ENCODE measurements around the gene SALL2.

The SALL2 gene

DNA sequence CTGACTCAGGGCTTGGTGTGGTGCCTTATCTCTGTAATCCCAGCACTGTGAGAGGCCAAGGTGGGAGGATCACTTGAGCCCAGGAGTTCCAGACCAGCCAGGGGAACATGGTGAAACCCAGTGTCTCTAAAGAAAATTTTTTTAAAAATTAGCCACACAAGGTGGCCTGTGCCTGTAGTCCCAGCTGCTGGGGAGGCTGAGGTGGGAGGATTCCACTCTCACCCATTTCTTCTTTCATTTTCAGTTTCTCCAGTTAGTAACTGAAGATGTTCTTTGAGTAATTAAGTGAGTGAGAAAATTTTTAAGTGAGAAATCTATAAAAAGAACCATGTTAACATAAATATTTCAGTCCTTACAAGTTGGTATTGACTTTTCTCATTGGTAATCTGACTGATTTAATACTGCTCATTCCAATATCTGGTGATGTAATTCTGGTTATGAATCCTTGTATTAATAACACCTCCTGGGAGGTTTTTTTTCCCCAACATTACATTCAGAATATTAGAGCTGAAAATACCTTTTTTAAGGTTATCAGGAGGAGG lies 21.1 kb downstream of the SALL2 start (continued):
- TF ChIP-seq, protein P1, sequence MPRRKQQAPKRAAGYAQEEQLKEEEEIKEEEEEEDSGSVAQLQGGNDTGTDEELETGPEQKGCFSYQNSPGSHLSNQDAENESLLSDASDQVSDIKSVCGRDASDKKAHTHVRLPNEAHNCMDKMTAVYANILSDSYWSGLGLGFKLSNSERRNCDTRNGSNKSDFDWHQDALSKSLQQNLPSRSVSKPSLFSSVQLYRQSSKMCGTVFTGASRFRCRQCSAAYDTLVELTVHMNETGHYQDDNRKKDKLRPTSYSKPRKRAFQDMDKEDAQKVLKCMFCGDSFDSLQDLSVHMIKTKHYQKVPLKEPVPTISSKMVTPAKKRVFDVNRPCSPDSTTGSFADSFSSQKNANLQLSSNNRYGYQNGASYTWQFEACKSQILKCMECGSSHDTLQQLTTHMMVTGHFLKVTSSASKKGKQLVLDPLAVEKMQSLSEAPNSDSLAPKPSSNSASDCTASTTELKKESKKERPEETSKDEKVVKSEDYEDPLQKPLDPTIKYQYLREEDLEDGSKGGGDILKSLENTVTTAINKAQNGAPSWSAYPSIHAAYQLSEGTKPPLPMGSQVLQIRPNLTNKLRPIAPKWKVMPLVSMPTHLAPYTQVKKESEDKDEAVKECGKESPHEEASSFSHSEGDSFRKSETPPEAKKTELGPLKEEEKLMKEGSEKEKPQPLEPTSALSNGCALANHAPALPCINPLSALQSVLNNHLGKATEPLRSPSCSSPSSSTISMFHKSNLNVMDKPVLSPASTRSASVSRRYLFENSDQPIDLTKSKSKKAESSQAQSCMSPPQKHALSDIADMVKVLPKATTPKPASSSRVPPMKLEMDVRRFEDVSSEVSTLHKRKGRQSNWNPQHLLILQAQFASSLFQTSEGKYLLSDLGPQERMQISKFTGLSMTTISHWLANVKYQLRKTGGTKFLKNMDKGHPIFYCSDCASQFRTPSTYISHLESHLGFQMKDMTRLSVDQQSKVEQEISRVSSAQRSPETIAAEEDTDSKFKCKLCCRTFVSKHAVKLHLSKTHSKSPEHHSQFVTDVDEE (CRISPR knock-in tag; IDR thresholded peaks at IDR 0.05): no peak

DNA sequence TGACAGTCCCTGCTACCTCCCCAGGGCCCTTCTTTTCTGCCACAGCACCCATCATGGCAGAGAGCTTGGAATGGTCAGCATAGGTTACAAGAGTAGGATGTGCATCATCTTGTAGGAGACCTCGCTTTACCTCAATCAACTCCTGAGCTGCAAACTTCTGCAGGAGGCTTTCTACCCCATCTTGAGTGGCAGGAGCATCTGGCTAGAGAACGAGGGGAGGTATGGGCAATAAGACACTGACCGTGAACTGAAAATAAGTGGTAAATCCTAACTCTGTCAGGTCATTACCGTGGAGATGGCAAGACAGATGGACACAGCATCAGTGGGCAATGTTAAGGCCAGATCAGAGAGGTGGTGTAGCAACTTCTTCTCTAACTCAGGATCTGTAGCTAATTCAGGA lies 22.8 kb downstream of the SALL2 start:
- no peak for TF ChIP-seq ZNF8 (CRISPR knock-in tag; IDR thresholded peaks at IDR 0.05)
- TF ChIP-seq ZFP30 (CRISPR knock-in tag; IDR thresholded peaks at IDR 0.05): no peak
- TF ChIP-seq, protein P1 (CRISPR knock-in tag; IDR thresholded peaks at IDR 0.05): no peak
- no peak for TF ChIP-seq BACH2 (CRISPR knock-in tag; IDR thresholded peaks at IDR 0.05; ENCODE audit: borderline replicate concordance)
- TF ChIP-seq GLIS3 (CRISPR knock-in tag; IDR thresholded peaks at IDR 0.05): no peak
- TF ChIP-seq ESRRG (CRISPR knock-in tag; IDR thresholded peaks at IDR 0.05): no peak
- TF ChIP-seq, protein P2, sequence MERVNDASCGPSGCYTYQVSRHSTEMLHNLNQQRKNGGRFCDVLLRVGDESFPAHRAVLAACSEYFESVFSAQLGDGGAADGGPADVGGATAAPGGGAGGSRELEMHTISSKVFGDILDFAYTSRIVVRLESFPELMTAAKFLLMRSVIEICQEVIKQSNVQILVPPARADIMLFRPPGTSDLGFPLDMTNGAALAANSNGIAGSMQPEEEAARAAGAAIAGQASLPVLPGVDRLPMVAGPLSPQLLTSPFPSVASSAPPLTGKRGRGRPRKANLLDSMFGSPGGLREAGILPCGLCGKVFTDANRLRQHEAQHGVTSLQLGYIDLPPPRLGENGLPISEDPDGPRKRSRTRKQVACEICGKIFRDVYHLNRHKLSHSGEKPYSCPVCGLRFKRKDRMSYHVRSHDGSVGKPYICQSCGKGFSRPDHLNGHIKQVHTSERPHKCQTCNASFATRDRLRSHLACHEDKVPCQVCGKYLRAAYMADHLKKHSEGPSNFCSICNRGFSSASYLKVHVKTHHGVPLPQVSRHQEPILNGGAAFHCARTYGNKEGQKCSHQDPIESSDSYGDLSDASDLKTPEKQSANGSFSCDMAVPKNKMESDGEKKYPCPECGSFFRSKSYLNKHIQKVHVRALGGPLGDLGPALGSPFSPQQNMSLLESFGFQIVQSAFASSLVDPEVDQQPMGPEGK (CRISPR knock-in tag; IDR thresholded peaks at IDR 0.05; ENCODE audit: borderline replicate concordance): no peak
- no peak for TF ChIP-seq OSR1 (CRISPR knock-in tag; IDR thresholded peaks at IDR 0.05)
- TF ChIP-seq, protein P3, sequence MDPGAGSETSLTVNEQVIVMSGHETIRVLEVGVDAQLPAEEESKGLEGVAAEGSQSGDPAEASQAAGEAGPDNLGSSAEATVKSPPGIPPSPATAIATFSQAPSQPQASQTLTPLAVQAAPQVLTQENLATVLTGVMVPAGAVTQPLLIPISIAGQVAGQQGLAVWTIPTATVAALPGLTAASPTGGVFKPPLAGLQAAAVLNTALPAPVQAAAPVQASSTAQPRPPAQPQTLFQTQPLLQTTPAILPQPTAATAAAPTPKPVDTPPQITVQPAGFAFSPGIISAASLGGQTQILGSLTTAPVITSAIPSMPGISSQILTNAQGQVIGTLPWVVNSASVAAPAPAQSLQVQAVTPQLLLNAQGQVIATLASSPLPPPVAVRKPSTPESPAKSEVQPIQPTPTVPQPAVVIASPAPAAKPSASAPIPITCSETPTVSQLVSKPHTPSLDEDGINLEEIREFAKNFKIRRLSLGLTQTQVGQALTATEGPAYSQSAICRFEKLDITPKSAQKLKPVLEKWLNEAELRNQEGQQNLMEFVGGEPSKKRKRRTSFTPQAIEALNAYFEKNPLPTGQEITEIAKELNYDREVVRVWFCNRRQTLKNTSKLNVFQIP (CRISPR knock-in tag; IDR thresholded peaks at IDR 0.05; ENCODE audit: borderline replicate concordance, low read depth): no peak
- TF ChIP-seq ZC3H10 (CRISPR knock-in tag; IDR thresholded peaks at IDR 0.05): no peak
- no peak for TF ChIP-seq TCF4 (CRISPR knock-in tag; IDR thresholded peaks at IDR 0.05; ENCODE audit: borderline replicate concordance)
- TF ChIP-seq RARB (CRISPR knock-in tag; IDR thresholded peaks at IDR 0.05): no peak
- TF ChIP-seq SNAI2 (CRISPR knock-in tag; IDR thresholded peaks at IDR 0.05): no peak
- TF ChIP-seq ARNTL (CRISPR knock-in tag; IDR thresholded peaks at IDR 0.05; ENCODE audit: borderline replicate concordance, low read depth): no peak
- no peak for ATAC-seq

DNA sequence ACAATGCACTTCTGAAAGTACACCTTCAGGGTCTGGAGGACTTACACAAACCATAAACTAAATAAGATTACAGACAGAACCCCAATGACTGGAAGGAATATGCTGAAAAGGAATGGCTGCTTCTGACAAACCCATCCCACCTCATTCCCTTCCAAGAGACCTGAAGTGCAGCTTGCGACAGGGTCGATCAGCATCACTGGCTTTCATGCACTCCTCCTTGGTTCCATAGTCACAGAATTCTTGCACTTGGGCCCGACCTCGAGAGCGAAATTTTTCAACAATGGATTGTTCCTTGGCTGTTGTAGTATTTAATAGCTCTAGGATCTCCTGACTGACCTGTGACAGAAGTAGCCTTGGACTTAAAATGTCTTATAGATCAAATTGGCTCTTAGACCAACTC lies 24.6 kb downstream of the SALL2 start:
- no peak for TF ChIP-seq RARB (CRISPR knock-in tag; IDR thresholded peaks at IDR 0.05)
- TF ChIP-seq CSDC2 (CRISPR knock-in tag; IDR thresholded peaks at IDR 0.05): no peak
- TF ChIP-seq SNAI2 (CRISPR knock-in tag; IDR thresholded peaks at IDR 0.05): no peak
- TF ChIP-seq, protein P4, sequence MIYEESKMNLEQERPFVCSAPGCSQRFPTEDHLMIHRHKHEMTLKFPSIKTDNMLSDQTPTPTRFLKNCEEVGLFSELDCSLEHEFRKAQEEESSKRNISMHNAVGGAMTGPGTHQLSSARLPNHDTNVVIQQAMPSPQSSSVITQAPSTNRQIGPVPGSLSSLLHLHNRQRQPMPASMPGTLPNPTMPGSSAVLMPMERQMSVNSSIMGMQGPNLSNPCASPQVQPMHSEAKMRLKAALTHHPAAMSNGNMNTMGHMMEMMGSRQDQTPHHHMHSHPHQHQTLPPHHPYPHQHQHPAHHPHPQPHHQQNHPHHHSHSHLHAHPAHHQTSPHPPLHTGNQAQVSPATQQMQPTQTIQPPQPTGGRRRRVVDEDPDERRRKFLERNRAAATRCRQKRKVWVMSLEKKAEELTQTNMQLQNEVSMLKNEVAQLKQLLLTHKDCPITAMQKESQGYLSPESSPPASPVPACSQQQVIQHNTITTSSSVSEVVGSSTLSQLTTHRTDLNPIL (CRISPR knock-in tag; IDR thresholded peaks at IDR 0.05; ENCODE audit: low read depth): no peak
- TF ChIP-seq ZNF565 (CRISPR knock-in tag; conservative IDR thresholded peaks at IDR 0.05; ENCODE audit: low read depth): no peak
- TF ChIP-seq, protein P2 (CRISPR knock-in tag; IDR thresholded peaks at IDR 0.05; ENCODE audit: borderline replicate concordance): no peak
- TF ChIP-seq ARNTL (CRISPR knock-in tag; IDR thresholded peaks at IDR 0.05; ENCODE audit: borderline replicate concordance, low read depth): no peak
- no peak for TF ChIP-seq BACH2 (CRISPR knock-in tag; IDR thresholded peaks at IDR 0.05; ENCODE audit: borderline replicate concordance)
- TF ChIP-seq ZFP3 (CRISPR knock-in tag; IDR thresholded peaks at IDR 0.05): no peak
- no peak for TF ChIP-seq ZNF70 (CRISPR knock-in tag; IDR thresholded peaks at IDR 0.05)
- TF ChIP-seq, protein P1 (CRISPR knock-in tag; IDR thresholded peaks at IDR 0.05): no peak
- TF ChIP-seq PPARA (CRISPR knock-in tag; IDR thresholded peaks at IDR 0.05; ENCODE audit: borderline replicate concordance): no peak
- TF ChIP-seq ZNF8 (CRISPR knock-in tag; IDR thresholded peaks at IDR 0.05): no peak
- ATAC-seq: no peak

Measured in SK-N-SH treated with all-trans-retinoic acid at 6 μM for 48 hours (cell line).